RWPE2 (cell line): ENCODE results near the gene FAAP100.

Experiments
- ATAC-seq: fragments of 200-7000 bp; cut with Tn5 transposase; 3 replicates; pipeline ENCODE4 v1.9.1; 2021; ENCODE audit warnings: low read depth
- DNase-seq: peaks from one replicate; pipeline ENCODE4 v3.0.0-alpha.2; 2020; ENCODE audit warnings: low spot score
- H3K27ac ChIP-seq: fragments of 450-650 bp; 2 replicates; pipeline ENCODE4 v1.5.1; 2017; ENCODE audit warnings: mild to moderate bottlenecking; ENCODE audit not compliant: poor library complexity, severe bottlenecking
- H3K27me3 ChIP-seq: fragments of 250-450 bp; sonication (Bioruptor Pico); 2 replicates; pipeline ENCODE4 v1.5.1; 2021; ENCODE audit warnings: mild to moderate bottlenecking, moderate library complexity; ENCODE audit not compliant: insufficient read depth, poor library complexity, severe bottlenecking
- H3K36me3 ChIP-seq: fragments of 250-450 bp; sonication (Bioruptor Pico); 2 replicates; pipeline ENCODE4 v1.5.1; 2020; ENCODE audit warnings: low read depth, mild to moderate bottlenecking, moderate library complexity
- H3K4me1 ChIP-seq: fragments of 250-450 bp; sonication (Bioruptor Pico); 2 replicates; pipeline ENCODE4 v1.5.1; 2021; ENCODE audit warnings: mild to moderate bottlenecking, moderate library complexity; ENCODE audit not compliant: insufficient read depth, poor library complexity, severe bottlenecking
- H3K4me3 ChIP-seq: fragments of 250-450 bp; sonication (Bioruptor Pico); 2 replicates; pipeline ENCODE4 v1.5.1; 2021; ENCODE audit warnings: mild to moderate bottlenecking, moderate library complexity; ENCODE audit not compliant: severe bottlenecking
- H3K9me3 ChIP-seq: fragments of 250-450 bp; sonication (Bioruptor Pico); 2 replicates; pipeline ENCODE4 v1.5.1; 2021; ENCODE audit warnings: mild to moderate bottlenecking, moderate library complexity; ENCODE audit not compliant: severe bottlenecking
- TF ChIP-seq, protein P1 (sequence below): fragments of 450-650 bp; IDR thresholded peaks from one replicate; pipeline ENCODE4 v1.5.1; 2017; ENCODE audit warnings: mild to moderate bottlenecking, moderate library complexity; ENCODE audit not compliant: poor library complexity, severe bottlenecking

FAAP100 gene

DNA sequence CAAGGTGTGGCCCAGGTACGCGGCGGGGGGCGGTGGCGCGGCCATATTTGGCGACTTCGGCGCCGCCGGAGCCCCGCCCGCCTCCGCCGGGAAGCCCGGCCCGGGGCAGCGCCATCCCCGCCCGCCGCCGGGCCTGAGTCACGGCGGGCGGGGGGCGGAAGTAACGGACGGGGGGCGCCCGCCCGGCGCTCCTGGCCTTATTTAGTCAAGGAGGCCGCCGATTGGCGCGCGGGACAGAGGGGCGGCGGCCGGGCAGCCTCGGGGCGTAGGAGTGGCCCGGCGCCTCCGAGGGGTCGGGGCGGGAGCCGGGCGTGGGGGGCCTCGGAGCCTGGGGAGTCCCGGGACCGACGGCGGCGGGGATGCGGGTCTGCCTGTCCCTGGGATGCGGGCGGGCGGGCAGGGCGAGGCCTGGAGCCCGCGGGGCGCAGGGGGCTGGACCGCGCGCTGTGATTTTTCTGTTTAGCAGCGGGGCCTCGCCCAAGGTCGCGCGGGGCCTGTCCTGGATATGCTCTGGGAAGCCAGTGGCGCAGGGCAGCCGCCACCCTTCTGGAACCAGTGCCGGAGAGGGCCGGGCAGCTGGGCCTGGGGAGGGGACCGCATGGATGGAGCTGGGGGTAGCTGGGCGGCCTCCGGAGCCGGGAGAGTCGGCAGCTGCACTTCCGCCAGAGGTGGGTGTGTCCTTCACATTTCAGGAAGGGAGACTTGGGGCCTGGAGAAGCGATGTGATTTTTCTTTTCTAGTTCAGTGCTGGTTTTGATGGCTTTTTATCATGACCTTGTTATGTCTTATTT lies 37.2 kb downstream of the FAAP100 start:
- Histone ChIP-seq H3K4me1 (peaks cover 5% of the 10 kb centered on the region), H3K27me3 (no peaks in the 10 kb centered on the region), H3K9me3 (no peaks in the 10 kb centered on the region), H3K36me3 (peaks cover 24% of the 10 kb centered on the region), H3K27ac (peak overlapping the region; percentile 97), H3K4me3 (peak overlapping the region; percentile 66)
- peak; percentile 16 for ATAC-seq
- TF ChIP-seq, protein P1, sequence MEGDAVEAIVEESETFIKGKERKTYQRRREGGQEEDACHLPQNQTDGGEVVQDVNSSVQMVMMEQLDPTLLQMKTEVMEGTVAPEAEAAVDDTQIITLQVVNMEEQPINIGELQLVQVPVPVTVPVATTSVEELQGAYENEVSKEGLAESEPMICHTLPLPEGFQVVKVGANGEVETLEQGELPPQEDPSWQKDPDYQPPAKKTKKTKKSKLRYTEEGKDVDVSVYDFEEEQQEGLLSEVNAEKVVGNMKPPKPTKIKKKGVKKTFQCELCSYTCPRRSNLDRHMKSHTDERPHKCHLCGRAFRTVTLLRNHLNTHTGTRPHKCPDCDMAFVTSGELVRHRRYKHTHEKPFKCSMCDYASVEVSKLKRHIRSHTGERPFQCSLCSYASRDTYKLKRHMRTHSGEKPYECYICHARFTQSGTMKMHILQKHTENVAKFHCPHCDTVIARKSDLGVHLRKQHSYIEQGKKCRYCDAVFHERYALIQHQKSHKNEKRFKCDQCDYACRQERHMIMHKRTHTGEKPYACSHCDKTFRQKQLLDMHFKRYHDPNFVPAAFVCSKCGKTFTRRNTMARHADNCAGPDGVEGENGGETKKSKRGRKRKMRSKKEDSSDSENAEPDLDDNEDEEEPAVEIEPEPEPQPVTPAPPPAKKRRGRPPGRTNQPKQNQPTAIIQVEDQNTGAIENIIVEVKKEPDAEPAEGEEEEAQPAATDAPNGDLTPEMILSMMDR = no peak
- DNase-seq = peak; percentile 87

DNA sequence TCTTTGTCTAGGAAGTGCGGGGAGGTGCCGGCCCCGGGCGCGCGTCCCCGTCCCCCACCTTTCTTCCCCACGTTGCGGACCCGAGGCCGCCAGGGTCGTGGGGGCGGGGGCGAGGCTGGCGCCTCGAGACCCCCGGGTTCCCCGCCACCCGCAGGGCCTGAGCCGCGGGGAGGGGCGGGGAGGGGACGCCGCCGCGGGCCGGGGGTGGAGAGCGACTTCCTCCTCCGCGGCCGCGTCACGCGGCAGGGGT lies 37.7 kb downstream of the FAAP100 start:
- Histone ChIP-seq H3K36me3 (peaks cover 29% of the 10 kb centered on the region), H3K9me3 (no peaks in the 10 kb centered on the region), H3K27me3 (no peaks in the 10 kb centered on the region), H3K4me1 (peaks cover 5% of the 10 kb centered on the region), H3K27ac (peak overlapping the region; percentile 97), H3K4me3 (peak overlapping the region; percentile 66)
- TF ChIP-seq, protein P1 = no peak
- ATAC-seq = no peak; the same call in 2 of the 3 replicates
- no peak for DNase-seq

GRCh38 chr17:81513753-81514488 lies 38.2 kb downstream of the FAAP100 start:
- Histone ChIP-seq H3K4me3 (peak overlapping the region; percentile 66), H3K9me3 (no peaks in the 10 kb centered on the region), H3K36me3 (peaks cover 34% of the 10 kb centered on the region), H3K27me3 (no peaks in the 10 kb centered on the region), H3K27ac (peak overlapping the region; percentile 97), H3K4me1 (peaks cover 5% of the 10 kb centered on the region)
- DNase-seq (peak; percentile 84), ATAC-seq (peak; percentile 22)
- TF ChIP-seq, protein P1 = no peak

DNA sequence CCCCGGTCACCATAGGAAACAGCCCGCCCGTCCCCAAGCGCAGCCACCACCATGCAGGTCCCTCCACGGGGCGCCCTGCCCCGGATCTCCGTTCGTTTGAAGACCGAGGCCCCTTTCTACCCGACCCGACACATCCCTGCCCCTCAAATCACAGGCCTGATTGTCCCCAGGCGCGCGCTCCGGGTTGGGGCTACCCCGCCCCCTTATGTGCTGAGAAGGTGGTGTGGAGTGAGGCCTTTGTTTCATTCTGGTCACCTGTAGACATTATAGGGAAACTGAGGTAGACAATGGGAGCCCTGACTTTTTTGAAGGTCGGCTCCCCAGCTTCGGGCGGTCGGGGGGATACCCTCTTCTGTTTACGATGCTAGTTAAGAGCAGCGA lies 38.8 kb downstream of the FAAP100 start:
- H3K27ac ChIP-seq = peak overlapping the region; percentile 97
- peak overlapping the region; percentile 66 for H3K4me3 ChIP-seq
- peaks cover 36% of the 10 kb centered on the region for H3K36me3 ChIP-seq
- ATAC-seq (peak; percentile 6; the same call in 2 of the 3 replicates), DNase-seq (no peak)
- no peaks in the 10 kb centered on the region for H3K9me3 ChIP-seq
- H3K27me3 ChIP-seq = no peaks in the 10 kb centered on the region
- peaks cover 5% of the 10 kb centered on the region for H3K4me1 ChIP-seq
- TF ChIP-seq, protein P1 = no peak
